HepG2 (cell line): Measurements from ENCODE around the gene SLC38A3. TPM values are rescaled to one million over a fixed set of nuclear protein-coding genes. Genes with fewer than 3 reads are reported as not detected.

Experiments used
- ATAC-seq: fragments of 200-7000 bp; cut with Tn5 transposase; 3 replicates; pipeline ENCODE4 v1.9.1; 2020; ENCODE audit warnings: mild to moderate bottlenecking, moderate library complexity
- BruUV-seq: library from RNA; stranded (reverse); fragments of 400-500 nt; replicated peaks from 2 replicates; lab custom pipeline; 2021; lab: Mats Ljungman, UMichigan
- CTCF ChIA-PET: fragments of 300-600 bp; formaldehyde crosslinking; extraction: SDS; loops from one replicate; lab custom pipeline; 2021; ENCODE audit warnings: low total read pairs, inconsistent platforms, low intra/inter-chr PET ratio; lab: Yijun Ruan, JAX
- POLR2A ChIA-PET: fragments of 350-600 bp; sonication (Branson Sonifier 250); formaldehyde crosslinking; loops from one replicate; lab custom pipeline; 2020; ENCODE audit warnings: antibody characterized with exemption, inconsistent platforms; lab: Yijun Ruan, JAX
- DNase-seq: peaks from one replicate; pipeline ENCODE4 v3.0.0-alpha.2; 2015; ENCODE audit warnings: low spot score
- FAIRE-seq: peaks from 3 replicates; lab custom pipeline; 2011; peaks lifted over from hg19 to GRCh38; lab: Jason Lieb, UNC
- H2AFZ ChIP-seq: one replicate; pipeline ENCODE4 v1.6.1; 2011; ENCODE audit warnings: low read length, inconsistent platforms
- H3K27ac ChIP-seq: fragments of 300-600 bp; 3 replicates; pipeline ENCODE4 v1.8.0; 2011; ENCODE audit warnings: mixed run types, mild to moderate bottlenecking, mixed read lengths, low read length, inconsistent platforms; ENCODE audit not compliant: insufficient read depth; ENCODE audit errors: extremely low read length
- H3K27me3 ChIP-seq, 2 experiments: fragments of 200-600 bp in 1 of 2; 2 replicates in 1 of 2; 3 replicates in 1 of 2; pipeline versions ENCODE4 v1.6.0 to v1.8.0; 2011; ENCODE audit warnings: low read length in 2 of 2, mild to moderate bottlenecking in 2 of 2, moderate library complexity in 2 of 2, inconsistent platforms in 1 of 2; ENCODE audit not compliant: insufficient read depth in 2 of 2, control insufficient read depth in 1 of 2
- H3K36me3 ChIP-seq, 2 experiments: fragments of 200-600 bp in 1 of 2; replicated peaks in 1 of 2; 2 replicates in 1 of 2; 3 replicates in 1 of 2; pipeline versions ENCODE4 v1.5.1 to v1.8.0; 2011; ENCODE audit warnings: low read length in 2 of 2, inconsistent platforms in 1 of 2; ENCODE audit not compliant: insufficient read depth in 2 of 2, control insufficient read depth in 1 of 2
- H3K4me1 ChIP-seq: 2 replicates; pipeline ENCODE4 v1.5.1; 2012; ENCODE audit warnings: low read length, inconsistent platforms; ENCODE audit not compliant: insufficient read depth
- H3K4me2 ChIP-seq: 2 replicates; pipeline ENCODE4 v1.6.0; 2011; ENCODE audit warnings: low read depth, low read length, inconsistent platforms
- H3K4me3 ChIP-seq, 3 experiments: fragments of 200-600 bp in 1 of 3; sonication (generic), shearing (Covaris generic) in 1 of 3; replicated peaks in 1 of 3; 2 replicates each; pipeline ENCODE4 v1.5.1; 2011 to 2016; ENCODE audit warnings: low read length in 3 of 3, inconsistent platforms in 2 of 3, low read depth in 2 of 3, mild to moderate bottlenecking in 2 of 3, control low read depth in 1 of 3, mixed read lengths in 1 of 3; ENCODE audit not compliant: insufficient read depth in 1 of 3
- H3K79me2 ChIP-seq: one replicate; pipeline ENCODE4 v1.6.1; 2011; ENCODE audit warnings: low read length, inconsistent platforms; ENCODE audit not compliant: insufficient read depth
- H3K9ac ChIP-seq: 2 replicates; pipeline ENCODE4 v1.6.0; 2011; ENCODE audit warnings: mild to moderate bottlenecking, low read depth, low read length, inconsistent platforms; ENCODE audit not compliant: insufficient read depth
- H3K9me3 ChIP-seq: 2 replicates; pipeline ENCODE4 v1.5.1; 2012; ENCODE audit warnings: mild to moderate bottlenecking, low read length
- H4K20me1 ChIP-seq: 2 replicates; pipeline ENCODE4 v1.6.0; 2011; ENCODE audit warnings: inconsistent platforms, mild to moderate bottlenecking, low read length, moderate library complexity; ENCODE audit not compliant: insufficient read depth
- FOXA1 ChIP-seq, 2 experiments: fragments of 450-650 bp in 1 of 2; sonication (generic) in 1 of 2; formaldehyde crosslinking in 1 of 2; IDR thresholded peaks; 2 replicates each; pipeline versions ENCODE4 v1.4.0 to v1.6.1; 2016 to 2020; ENCODE audit warnings: missing genetic modification reagents in 1 of 2
- HES4 ChIP-seq: sonication (generic); formaldehyde crosslinking; IDR thresholded peaks from 2 replicates; pipeline ENCODE4 v1.9.0; 2021; ENCODE audit warnings: mild to moderate bottlenecking, missing genetic modification reagents, borderline replicate concordance
- MAX ChIP-seq: IDR thresholded peaks from 2 replicates; pipeline ENCODE4 v1.6.1; 2012; ENCODE audit warnings: inconsistent platforms
- SCMH1 ChIP-seq: sonication (generic); formaldehyde crosslinking; IDR thresholded peaks from 2 replicates; pipeline ENCODE4 v1.9.0; 2021; ENCODE audit warnings: missing genetic modification reagents, mild to moderate bottlenecking, borderline replicate concordance
- SP2 ChIP-seq: sonication (generic); formaldehyde crosslinking; IDR thresholded peaks from 2 replicates; pipeline ENCODE4 v1.5.1; 2020; ENCODE audit warnings: mild to moderate bottlenecking, missing genetic modification reagents
- ZFP82 ChIP-seq: sonication (generic); formaldehyde crosslinking; IDR thresholded peaks from 2 replicates; pipeline ENCODE4 v1.5.1; 2020; ENCODE audit warnings: mild to moderate bottlenecking, missing genetic modification reagents, borderline replicate concordance
- ZSCAN12 ChIP-seq: sonication (generic); formaldehyde crosslinking; IDR thresholded peaks from 2 replicates; pipeline ENCODE4 v1.9.0; 2021; ENCODE audit warnings: mild to moderate bottlenecking, missing genetic modification reagents
- WGBS: methylation state at CpG from one replicate; pipeline ENCODE4 v1.1.6; 2017; ENCODE audit warnings: low lambda C conversion rate; 5-methylcytosine and 5-hydroxymethylcytosine counted together
- in situ Hi-C: cut with HindIII; loops from 2 replicates; pipeline ENCODE4 v1.10.0; 2017; ENCODE audit warnings: low pct_unique_long_range_greater_than_20kb; ENCODE audit not compliant: extremely low pct_ligation_motif_present
- intact Hi-C: fragments of 100-400 bp; cut with micrococcal nuclease; formaldehyde crosslinking; loops from one replicate; pipeline ENCODE4 v1.10.0; 2022; ENCODE audit not compliant: unreplicated experiment
- polyA plus RNA-seq, 8 experiments: library from polyadenylated mRNA; depleted of rRNA in 3 of 8; stranded (reverse) in 7 of 8; unstranded in 1 of 8; fragments of >200 nt; fragmentation: Illumina TruSeq in 4 of 8; extraction: Trizol in 4 of 8; gene quantifications; 2 replicates each; pipeline versions ENCODE4 v1.2.1 to v1.2.3, GENCODE V29; 2011 to 2016; ENCODE audit warnings: low read depth in 4 of 8, missing spikeins in 1 of 8, mixed read lengths in 1 of 8; ENCODE audit not compliant: insufficient read depth in 1 of 8
- total RNA-seq, 5 experiments: library from RNA; depleted of rRNA; stranded (reverse); fragments of >200 nt; fragmentation: Illumina TruSeq; extraction: Trizol; gene quantifications; 2 replicates each; pipeline ENCODE4 v1.2.3, GENCODE V29; 2016; ENCODE audit warnings: low read depth in 1 of 5

The SLC38A3 gene
- total and polyA plus RNA-seq, 2 of the 13 experiments (the other 11 are each of a cell fraction or from before 2014, with no cell fraction given), result 29.8 to 164 TPM

- TF ChIP-seq SCMH1 (CRISPR knock-in tag), result no peak
- TF ChIP-seq MAX, result no peak
- TF ChIP-seq ZSCAN12 (CRISPR knock-in tag), result no peak
Measured at GRCh38 chr3:50177346-50177745, 27.7 kb upstream of the SLC38A3 start (continued).

DNA sequence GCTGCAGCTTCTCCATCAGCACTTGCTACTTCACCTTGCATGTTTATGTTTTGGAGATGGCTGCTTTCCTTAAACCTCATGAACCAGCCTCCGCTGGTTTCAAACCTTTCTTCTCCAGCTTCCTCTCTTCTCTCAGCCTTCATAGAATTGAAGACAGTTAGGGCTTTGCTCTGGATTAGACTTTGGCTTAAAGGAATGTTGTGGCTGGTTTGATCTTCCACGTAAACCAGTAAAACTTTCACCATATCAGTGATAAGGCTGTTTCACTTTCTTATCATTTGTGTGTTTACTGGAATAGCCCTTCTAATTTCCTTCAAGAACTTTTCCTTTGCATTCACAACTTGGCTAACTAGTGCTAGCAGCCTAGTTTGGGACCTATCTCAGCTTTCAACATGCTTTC lies 25.4 kb upstream of the SLC38A3 start:
- no TSS peak for BruUV-seq
- H3K4me1 ChIP-seq, result peaks cover 19% of the 10 kb centered on the region
- no peak overlapping the region for H3K4me2 ChIP-seq
- TF ChIP-seq ZFP82 (CRISPR knock-in tag) (no peak), HES4 (no peak), SP2 (no peak)
- ChIA-PET CTCF (no interaction called here), POLR2A (interaction anchor here (0.6 to 1.5 kb wide), 3 partner anchors 11 to 15 kb away, joined by 3 to 5 read pairs (median 5); no protein-coding TSS in a partner anchor)
- no peak overlapping the region for H3K9ac ChIP-seq
- FAIRE-seq (no peak), ATAC-seq (no peak), DNase-seq (no peak)
- no peaks in the 10 kb centered on the region for H3K9me3 ChIP-seq
- no peak overlapping the region for H3K4me3 ChIP-seq
- no peak overlapping the region for H2AFZ ChIP-seq
- H3K27ac ChIP-seq, result no peak overlapping the region
- no peaks in the 10 kb centered on the region for H3K79me2 ChIP-seq
- intact Hi-C loops, result no loop called here
- peaks cover 13 to 18% of the 10 kb centered on the region in 2 experiments; a peak in 4 of 5 replicates for H3K36me3 ChIP-seq
- 21% methylated on average over 2 of the region's 2 CpGs for WGBS
- in situ Hi-C loops, result no loop called here
- H4K20me1 ChIP-seq, result no peaks in the 10 kb centered on the region
- no peaks in the 10 kb centered on the region for H3K27me3 ChIP-seq

DNA sequence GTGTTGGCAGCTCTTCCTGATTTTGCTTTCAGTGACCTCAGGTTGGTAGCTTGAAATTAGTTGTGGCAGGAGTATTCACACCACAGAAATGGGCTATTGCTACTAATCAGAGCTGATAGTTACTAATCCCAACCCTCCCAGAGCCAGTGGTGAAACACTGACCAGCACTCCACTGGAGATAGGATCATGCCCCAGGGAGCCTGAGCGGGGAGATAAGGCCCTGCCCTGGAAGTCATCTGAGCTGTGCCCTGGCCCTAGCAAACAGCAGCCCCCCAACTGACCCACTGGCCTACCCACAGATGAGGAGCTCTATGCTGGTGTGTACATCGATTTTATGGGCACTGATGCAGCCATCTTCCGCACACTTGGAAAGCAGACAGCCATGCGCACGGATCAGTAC lies 23.1 kb upstream of the SLC38A3 start:
- intact Hi-C loops (no loop called here), in situ Hi-C loops (no loop called here)
- no TSS peak for BruUV-seq
- Histone ChIP-seq H3K9me3 (no peaks in the 10 kb centered on the region), H3K4me3 (no peak overlapping the region), H3K4me1 (peaks cover 19% of the 10 kb centered on the region), H3K27ac (no peak overlapping the region), H2AFZ (no peak overlapping the region), H4K20me1 (no peaks in the 10 kb centered on the region), H3K9ac (no peak overlapping the region), H3K36me3 (peaks cover under 1 to 7% of the 10 kb centered on the region in 2 experiments; a peak in 3 of 5 replicates), H3K4me2 (no peak overlapping the region), H3K27me3 (no peaks in the 10 kb centered on the region), H3K79me2 (no peaks in the 10 kb centered on the region)
- ATAC-seq (no peak), DNase-seq (no peak), FAIRE-seq (no peak)
- TF ChIP-seq FOXA1 (IDR thresholded peaks at IDR 0.05) (no peak), FOXA1 (CRISPR knock-in tag; IDR thresholded peaks at IDR 0.05) (no peak)
- POLR2A ChIA-PET, result interaction anchor here (1.1 kb wide), 1 partner anchor 10 kb away, joined by 4 read pairs; no protein-coding TSS in a partner anchor
- CTCF ChIA-PET, result no interaction called here
- 100% methylated on average over 4 of the region's 5 CpGs for WGBS
